H9 (cell line): ENCODE data around the gene MX1. TPM values are rescaled to one million over a fixed set of nuclear protein-coding genes. Genes with fewer than 3 reads are reported as not detected.

Experiments
- DNase-seq: peaks from one replicate; pipeline ENCODE4 v3.0.0-alpha.2; 2017
- H2AFZ ChIP-seq: one replicate; pipeline ENCODE4 v1.6.1; 2013; ENCODE audit warnings: mild to moderate bottlenecking, low read length, control low read depth, moderate library complexity
- H2AK5ac ChIP-seq: 2 replicates; pipeline ENCODE4 v1.6.1; 2013; ENCODE audit warnings: low read length, control low read depth, mixed read lengths; ENCODE audit not compliant: insufficient read length
- H2BK120ac ChIP-seq: one replicate; pipeline ENCODE4 v1.6.1; 2013; ENCODE audit warnings: low read depth, mild to moderate bottlenecking, low read length, control low read depth, inconsistent platforms; ENCODE audit not compliant: poor library complexity, severe bottlenecking
- H2BK12ac ChIP-seq: 2 replicates; pipeline ENCODE4 v1.6.1; 2013; ENCODE audit warnings: low read length, control low read depth, mixed read lengths, low read depth; ENCODE audit not compliant: insufficient read length
- H2BK15ac ChIP-seq: 2 replicates; pipeline ENCODE4 v1.6.1; 2013; ENCODE audit warnings: low read depth, low read length, control low read depth
- H2BK20ac ChIP-seq: one replicate; pipeline ENCODE4 v1.6.1; 2013; ENCODE audit warnings: low read depth, mild to moderate bottlenecking, low read length, control low read depth, inconsistent platforms; ENCODE audit not compliant: poor library complexity, severe bottlenecking
- H2BK5ac ChIP-seq: 2 replicates; pipeline ENCODE4 v1.6.1; 2013; ENCODE audit warnings: low read length, control low read depth, mixed read lengths; ENCODE audit not compliant: insufficient read length
- H3K14ac ChIP-seq: 2 replicates; pipeline ENCODE4 v1.6.1; 2013; ENCODE audit warnings: low read length, control low read depth; ENCODE audit not compliant: insufficient read depth
- H3K18ac ChIP-seq: 2 replicates; pipeline ENCODE4 v1.6.1; 2013; ENCODE audit warnings: low read depth, mild to moderate bottlenecking, mixed read lengths, low read length, control low read depth; ENCODE audit not compliant: insufficient read length
- H3K23ac ChIP-seq: 2 replicates; pipeline ENCODE4 v1.6.1; 2013; ENCODE audit warnings: low read length, control low read depth, mixed read lengths, low read depth; ENCODE audit not compliant: insufficient read length
- H3K23me2 ChIP-seq: 2 replicates; pipeline ENCODE4 v1.6.1; 2013; ENCODE audit warnings: low read depth, mild to moderate bottlenecking, mixed read lengths, low read length, control low read depth; ENCODE audit not compliant: insufficient read length, poor library complexity, severe bottlenecking
- H3K27ac ChIP-seq: 2 replicates; pipeline ENCODE4 v1.5.1; 2013; ENCODE audit warnings: low read length, control low read depth, mixed read lengths, low read depth; ENCODE audit not compliant: insufficient read length
- H3K27me3 ChIP-seq: 2 replicates; pipeline ENCODE4 v1.6.1; 2013; ENCODE audit warnings: low read length, control low read depth, inconsistent platforms; ENCODE audit not compliant: insufficient read depth
- H3K4ac ChIP-seq: 2 replicates; pipeline ENCODE4 v1.6.1; 2013; ENCODE audit warnings: low read depth, mild to moderate bottlenecking, control low read depth, inconsistent platforms, low read length, moderate library complexity
- H3K4me1 ChIP-seq: 2 replicates; pipeline ENCODE4 v1.6.1; 2013; ENCODE audit warnings: low read length, control low read depth, inconsistent platforms; ENCODE audit not compliant: insufficient read depth
- H3K4me2 ChIP-seq: 2 replicates; pipeline ENCODE4 v1.6.1; 2013; ENCODE audit warnings: low read length, control low read depth, mixed read lengths; ENCODE audit not compliant: insufficient read length, insufficient read depth
- H3K56ac ChIP-seq: 2 replicates; pipeline ENCODE4 v1.6.1; 2013; ENCODE audit warnings: low read depth, mild to moderate bottlenecking, mixed read lengths, low read length, control low read depth; ENCODE audit not compliant: insufficient read length
- H3K79me1 ChIP-seq: 2 replicates; pipeline ENCODE4 v1.6.1; 2013; ENCODE audit warnings: low read depth, mild to moderate bottlenecking, moderate library complexity, low read length, control low read depth, inconsistent platforms; ENCODE audit not compliant: insufficient read depth, poor library complexity, severe bottlenecking
- H3K79me2 ChIP-seq: 2 replicates; pipeline ENCODE4 v1.6.1; 2013; ENCODE audit warnings: low read length, control low read depth, inconsistent platforms; ENCODE audit not compliant: insufficient read depth
- H3K9ac ChIP-seq: 2 replicates; pipeline ENCODE4 v1.6.1; 2013; ENCODE audit warnings: low read length, control low read depth, mixed read lengths; ENCODE audit not compliant: insufficient read length; ENCODE audit errors: extremely low read depth
- H3K9me3 ChIP-seq: one replicate; pipeline ENCODE4 v1.6.1; 2013; ENCODE audit warnings: low read depth, low read length, inconsistent platforms; ENCODE audit not compliant: control insufficient read depth
- H3T11ph ChIP-seq: one replicate; pipeline ENCODE4 v1.6.1; 2013; ENCODE audit warnings: mild to moderate bottlenecking, low read length, control low read depth, inconsistent platforms
- H4K20me1 ChIP-seq: one replicate; pipeline ENCODE4 v1.6.1; 2013; ENCODE audit not compliant: control insufficient read depth, insufficient read length, insufficient read depth
- H4K5ac ChIP-seq: 2 replicates; pipeline ENCODE4 v1.6.1; 2013; ENCODE audit warnings: low read depth, mild to moderate bottlenecking, mixed read lengths, low read length, control low read depth; ENCODE audit not compliant: insufficient read length
- H4K8ac ChIP-seq: replicated peaks from 2 replicates; pipeline ENCODE4 v1.6.1; 2013; ENCODE audit warnings: low read length, control low read depth, mixed read lengths, low read depth; ENCODE audit not compliant: insufficient read length
- H4K91ac ChIP-seq: 2 replicates; pipeline ENCODE4 v1.6.1; 2013; ENCODE audit warnings: low read depth, mild to moderate bottlenecking, moderate library complexity, mixed read lengths, low read length, control low read depth; ENCODE audit not compliant: insufficient read length
- H3K27ac Mint-ChIP-seq, 3 experiments: 2 replicates in 2 of 3; 3 replicates in 1 of 3; pipeline ENCODE4 v1.8.0; 2020 to 2021; ENCODE audit warnings: mixed read lengths in 3 of 3, mild to moderate bottlenecking in 1 of 3, moderate library complexity in 1 of 3
- H3K27me3 Mint-ChIP-seq: 2 replicates; pipeline ENCODE4 v1.8.0; 2021; ENCODE audit warnings: low read depth, mild to moderate bottlenecking, moderate library complexity, mixed read lengths
- H3K36me3 Mint-ChIP-seq, 3 experiments: 2 replicates in 2 of 3; 3 replicates in 1 of 3; pipeline ENCODE4 v1.8.0; 2020 to 2021; ENCODE audit warnings: low read depth in 3 of 3, mixed read lengths in 3 of 3; ENCODE audit not compliant: insufficient read depth in 1 of 3
- H3K4me1 Mint-ChIP-seq, 2 experiments: 2 replicates each; pipeline ENCODE4 v1.8.0; 2020; ENCODE audit warnings: mixed read lengths in 2 of 2
- H3K4me3 Mint-ChIP-seq, 2 experiments: 2 replicates in 1 of 2; 3 replicates in 1 of 2; pipeline ENCODE4 v1.8.0; 2020 to 2021; ENCODE audit warnings: mild to moderate bottlenecking in 2 of 2, mixed read lengths in 2 of 2, moderate library complexity in 1 of 2
- H3K9me3 Mint-ChIP-seq, 2 experiments: 2 replicates in 1 of 2; 3 replicates in 1 of 2; pipeline ENCODE4 v1.8.0; 2020; ENCODE audit warnings: mild to moderate bottlenecking in 2 of 2, mixed read lengths in 2 of 2, moderate library complexity in 1 of 2
- CTCF ChIP-seq: fragments of 200-600 bp; sonication (generic); conservative IDR thresholded peaks from 3 replicates; pipeline ENCODE4 v1.8.0; 2021; ENCODE audit warnings: antibody characterized with exemption, mild to moderate bottlenecking
- WGBS: extraction: QIAGEN DNeasy Blood & Tissue Kit; methylation state at CpG from one replicate; pipeline ENCODE4 v1.1.7; 2013; ENCODE audit warnings: missing lambda C conversion rate, low lambda C conversion rate, mixed read lengths; ENCODE audit not compliant: insufficient read length; ENCODE audit errors: extremely low coverage; 5-methylcytosine and 5-hydroxymethylcytosine counted together
- total RNA-seq: library from RNA; stranded (reverse); gene quantifications from 2 replicates; pipeline ENCODE4 v1.2.1, GENCODE V29; 2021

Gene MX1
- total RNA-seq, 1 experiment from 2014 or later = 6.3 TPM

GRCh38 chr21:41444703-41445464 is 18.8 kb downstream of the MX1 start:
- Histone ChIP-seq H3K27me3 (no peaks in the 10 kb centered on the region), H2BK5ac (no peak overlapping the region), H2BK12ac (no peak overlapping the region), H3K4ac (no peak overlapping the region), H4K5ac (no peak overlapping the region), H2BK20ac (no peak overlapping the region), H4K91ac (no peak overlapping the region), H4K8ac (no peak overlapping the region), H3K79me2 (no peaks in the 10 kb centered on the region), H3K4me1 (no peaks in the 10 kb centered on the region), H3K4me2 (no peak overlapping the region), H3K79me1 (no peaks in the 10 kb centered on the region), H3K14ac (no peak overlapping the region), H2BK15ac (no peak overlapping the region), H2AFZ (no peak overlapping the region), H3K9me3 (no peaks in the 10 kb centered on the region), H3K23me2 (no peaks in the 10 kb centered on the region), H3K27ac (no peak overlapping the region), H3K9ac (no peak overlapping the region), H3K18ac (no peak overlapping the region), H3K23ac (no peak overlapping the region), H2AK5ac (no peak overlapping the region), H3T11ph (no peak overlapping the region), H2BK120ac (no peak overlapping the region), H3K56ac (no peak overlapping the region), H4K20me1 (no peaks in the 10 kb centered on the region)
- no CpG with 5 or more reads among the region's 13 CpGs for WGBS
- Mint-ChIP-seq H3K27me3 (no peaks in the 10 kb centered on the region; the same call in 1 of the 2 replicates), H3K36me3 (peaks cover 0 to 11% (median 8%) of the 10 kb centered on the region in 3 experiments; a peak in 4 of 7 replicates), H3K4me1 (peaks cover 2 to 7% of the 10 kb centered on the region in 2 experiments; a peak in 2 of 4 replicates), H3K4me3 (no peak overlapping the region), H3K27ac (no peak overlapping the region), H3K9me3 (no peaks in the 10 kb centered on the region; a peak in 1 of 5 replicates)
- TF ChIP-seq CTCF = no peak
- DNase-seq = no peak
